SK-N-SH (cell line): ENCODE measurements around the gene RRP8.

Experiments
- EP300 ChIP-seq, 2 experiments: IDR thresholded peaks; 2 replicates each; pipeline versions ENCODE4 v1.4.0 to v1.6.1; 2012; ENCODE audit warnings: borderline replicate concordance in 1 of 2, low read depth in 1 of 2, low read length in 1 of 2
- EZH2phosphoT487 ChIP-seq: fragments of 200-600 bp; sonication (generic); IDR thresholded peaks from 2 replicates; pipeline ENCODE4 v1.6.1; 2017; ENCODE audit warnings: low read depth, mixed run types, mild to moderate bottlenecking, antibody characterized with exemption, moderate library complexity, borderline replicate concordance
- JUND ChIP-seq: IDR thresholded peaks from 2 replicates; pipeline ENCODE4 v1.4.0; 2012
- MEF2A ChIP-seq: IDR thresholded peaks from 2 replicates; pipeline ENCODE4 v1.4.0; 2012; ENCODE audit warnings: low read depth, borderline replicate concordance
- MXI1 ChIP-seq: IDR thresholded peaks from 2 replicates; pipeline ENCODE4 v1.6.1; 2012; ENCODE audit warnings: mild to moderate bottlenecking, low read depth, low read length, improper control_type of control experiment
- NFIC ChIP-seq: IDR thresholded peaks from 2 replicates; pipeline ENCODE4 v1.4.0; 2012; ENCODE audit warnings: borderline replicate concordance
- RAD21 ChIP-seq: IDR thresholded peaks from 2 replicates; pipeline ENCODE4 v1.6.1; 2012; ENCODE audit warnings: mild to moderate bottlenecking, low read length
- RCOR1 ChIP-seq: fragments of 150-350 bp; IDR thresholded peaks from 2 replicates; pipeline ENCODE4 v1.6.1; 2017; ENCODE audit warnings: antibody characterized with exemption, low read length
- YY1 ChIP-seq: IDR thresholded peaks from 2 replicates; pipeline ENCODE4 v1.4.0; 2012; ENCODE audit warnings: low read depth, mild to moderate bottlenecking
- TF ChIP-seq, protein P1 (sequence below): IDR thresholded peaks from 2 replicates; pipeline ENCODE4 v1.6.1; 2012; ENCODE audit warnings: mild to moderate bottlenecking, low read depth, low read length, moderate library complexity
- TF ChIP-seq, protein P2 (sequence below): fragments of 200-600 bp; sonication (generic); IDR thresholded peaks from 2 replicates; pipeline ENCODE4 v1.6.1; 2017; ENCODE audit warnings: antibody characterized with exemption, mild to moderate bottlenecking, moderate library complexity
- TF ChIP-seq, protein P3 (sequence below): fragments of 150-350 bp; IDR thresholded peaks from 2 replicates; pipeline ENCODE4 v1.6.1; 2017; ENCODE audit warnings: antibody characterized with exemption, low read length, low read depth, borderline replicate concordance

DNA sequence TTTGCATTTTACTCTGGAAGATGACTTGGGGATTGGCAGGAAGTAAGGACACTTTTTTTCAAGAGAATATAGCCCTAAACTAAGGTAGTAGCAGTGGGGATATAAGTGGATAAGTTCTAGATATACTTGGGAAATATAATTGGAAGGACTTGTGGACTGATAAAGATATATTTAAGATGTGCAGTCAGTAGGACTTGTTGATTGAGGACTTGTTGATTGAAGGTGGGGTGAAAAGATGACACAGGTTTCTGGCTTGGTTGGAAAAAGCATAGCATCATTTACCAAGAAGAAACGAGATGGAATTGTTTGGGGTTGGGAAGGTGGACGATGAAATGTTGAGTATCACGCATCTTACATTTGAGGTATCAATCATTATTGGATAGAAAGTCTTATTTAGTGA, 10.1 kb upstream of the RRP8 start:
- TF ChIP-seq, protein P1, sequence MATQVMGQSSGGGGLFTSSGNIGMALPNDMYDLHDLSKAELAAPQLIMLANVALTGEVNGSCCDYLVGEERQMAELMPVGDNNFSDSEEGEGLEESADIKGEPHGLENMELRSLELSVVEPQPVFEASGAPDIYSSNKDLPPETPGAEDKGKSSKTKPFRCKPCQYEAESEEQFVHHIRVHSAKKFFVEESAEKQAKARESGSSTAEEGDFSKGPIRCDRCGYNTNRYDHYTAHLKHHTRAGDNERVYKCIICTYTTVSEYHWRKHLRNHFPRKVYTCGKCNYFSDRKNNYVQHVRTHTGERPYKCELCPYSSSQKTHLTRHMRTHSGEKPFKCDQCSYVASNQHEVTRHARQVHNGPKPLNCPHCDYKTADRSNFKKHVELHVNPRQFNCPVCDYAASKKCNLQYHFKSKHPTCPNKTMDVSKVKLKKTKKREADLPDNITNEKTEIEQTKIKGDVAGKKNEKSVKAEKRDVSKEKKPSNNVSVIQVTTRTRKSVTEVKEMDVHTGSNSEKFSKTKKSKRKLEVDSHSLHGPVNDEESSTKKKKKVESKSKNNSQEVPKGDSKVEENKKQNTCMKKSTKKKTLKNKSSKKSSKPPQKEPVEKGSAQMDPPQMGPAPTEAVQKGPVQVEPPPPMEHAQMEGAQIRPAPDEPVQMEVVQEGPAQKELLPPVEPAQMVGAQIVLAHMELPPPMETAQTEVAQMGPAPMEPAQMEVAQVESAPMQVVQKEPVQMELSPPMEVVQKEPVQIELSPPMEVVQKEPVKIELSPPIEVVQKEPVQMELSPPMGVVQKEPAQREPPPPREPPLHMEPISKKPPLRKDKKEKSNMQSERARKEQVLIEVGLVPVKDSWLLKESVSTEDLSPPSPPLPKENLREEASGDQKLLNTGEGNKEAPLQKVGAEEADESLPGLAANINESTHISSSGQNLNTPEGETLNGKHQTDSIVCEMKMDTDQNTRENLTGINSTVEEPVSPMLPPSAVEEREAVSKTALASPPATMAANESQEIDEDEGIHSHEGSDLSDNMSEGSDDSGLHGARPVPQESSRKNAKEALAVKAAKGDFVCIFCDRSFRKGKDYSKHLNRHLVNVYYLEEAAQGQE = no peak
- TF ChIP-seq, protein P2, sequence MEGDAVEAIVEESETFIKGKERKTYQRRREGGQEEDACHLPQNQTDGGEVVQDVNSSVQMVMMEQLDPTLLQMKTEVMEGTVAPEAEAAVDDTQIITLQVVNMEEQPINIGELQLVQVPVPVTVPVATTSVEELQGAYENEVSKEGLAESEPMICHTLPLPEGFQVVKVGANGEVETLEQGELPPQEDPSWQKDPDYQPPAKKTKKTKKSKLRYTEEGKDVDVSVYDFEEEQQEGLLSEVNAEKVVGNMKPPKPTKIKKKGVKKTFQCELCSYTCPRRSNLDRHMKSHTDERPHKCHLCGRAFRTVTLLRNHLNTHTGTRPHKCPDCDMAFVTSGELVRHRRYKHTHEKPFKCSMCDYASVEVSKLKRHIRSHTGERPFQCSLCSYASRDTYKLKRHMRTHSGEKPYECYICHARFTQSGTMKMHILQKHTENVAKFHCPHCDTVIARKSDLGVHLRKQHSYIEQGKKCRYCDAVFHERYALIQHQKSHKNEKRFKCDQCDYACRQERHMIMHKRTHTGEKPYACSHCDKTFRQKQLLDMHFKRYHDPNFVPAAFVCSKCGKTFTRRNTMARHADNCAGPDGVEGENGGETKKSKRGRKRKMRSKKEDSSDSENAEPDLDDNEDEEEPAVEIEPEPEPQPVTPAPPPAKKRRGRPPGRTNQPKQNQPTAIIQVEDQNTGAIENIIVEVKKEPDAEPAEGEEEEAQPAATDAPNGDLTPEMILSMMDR = no peak
- no peak for TF ChIP-seq RAD21
- TF ChIP-seq RCOR1 = no peak
- TF ChIP-seq NFIC = no peak
- no peak for TF ChIP-seq EP300 (IDR thresholded peaks at IDR 0.05; ENCODE audit: borderline replicate concordance in 1 of 2, low read depth in 1 of 2, low read length in 1 of 2)
- TF ChIP-seq EZH2phosphoT487 = no peak
- TF ChIP-seq MEF2A = no peak
- TF ChIP-seq, protein P3, sequence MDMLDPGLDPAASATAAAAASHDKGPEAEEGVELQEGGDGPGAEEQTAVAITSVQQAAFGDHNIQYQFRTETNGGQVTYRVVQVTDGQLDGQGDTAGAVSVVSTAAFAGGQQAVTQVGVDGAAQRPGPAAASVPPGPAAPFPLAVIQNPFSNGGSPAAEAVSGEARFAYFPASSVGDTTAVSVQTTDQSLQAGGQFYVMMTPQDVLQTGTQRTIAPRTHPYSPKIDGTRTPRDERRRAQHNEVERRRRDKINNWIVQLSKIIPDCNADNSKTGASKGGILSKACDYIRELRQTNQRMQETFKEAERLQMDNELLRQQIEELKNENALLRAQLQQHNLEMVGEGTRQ = no peak
- TF ChIP-seq YY1 = no peak
- no peak for TF ChIP-seq MXI1
- no peak for TF ChIP-seq JUND
